Measurements from ENCODE around the gene EXOSC6.
A peak's percentile ranks its signal among the peaks of the same experiment; 100 is the strongest.
"Not testable (repeated sequence)": the region's sequence is repeated elsewhere in the genome, so short reads cannot be mapped to it uniquely, and the experiment has no call there.

The EXOSC6 gene

DNA sequence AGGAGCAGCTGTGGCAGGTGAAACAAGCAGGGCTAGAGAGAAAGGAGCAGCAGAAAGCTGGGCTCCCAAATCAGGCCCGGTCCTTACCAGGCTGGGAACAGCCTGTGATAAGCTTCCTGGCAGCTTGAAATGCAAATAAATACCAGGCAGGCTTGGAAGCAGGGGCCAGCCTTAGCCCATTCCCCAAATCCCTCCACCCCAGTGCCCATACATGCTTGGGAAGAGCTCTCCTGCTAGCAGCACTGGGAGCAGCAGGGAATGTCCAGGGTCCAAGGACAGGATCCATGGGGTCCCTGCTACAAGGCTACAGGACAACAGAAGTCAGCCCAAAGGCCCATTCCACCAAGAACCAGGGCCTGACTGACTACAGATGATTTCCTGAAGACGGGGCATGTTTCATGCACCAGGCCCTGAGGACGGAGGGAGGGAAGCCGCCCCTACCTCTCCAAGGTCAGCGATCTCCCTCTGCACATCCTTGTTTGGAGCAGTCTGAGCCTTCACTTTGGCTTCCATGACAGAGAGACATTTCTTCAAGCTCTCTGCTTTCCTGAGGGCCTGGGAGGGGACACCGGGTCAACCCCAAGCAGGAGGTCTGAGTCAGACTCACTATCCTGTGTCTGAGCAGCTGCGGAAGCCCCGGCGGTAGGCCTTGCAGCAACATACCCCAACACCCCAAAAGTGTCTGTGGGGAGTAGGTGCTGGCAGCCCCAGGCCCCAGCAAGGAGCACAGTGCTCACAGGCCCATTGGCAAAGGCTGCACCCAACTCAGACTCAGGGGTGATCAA is 2.6 kb upstream of the EXOSC6 start:
- DNase-seq: no peak

DNA sequence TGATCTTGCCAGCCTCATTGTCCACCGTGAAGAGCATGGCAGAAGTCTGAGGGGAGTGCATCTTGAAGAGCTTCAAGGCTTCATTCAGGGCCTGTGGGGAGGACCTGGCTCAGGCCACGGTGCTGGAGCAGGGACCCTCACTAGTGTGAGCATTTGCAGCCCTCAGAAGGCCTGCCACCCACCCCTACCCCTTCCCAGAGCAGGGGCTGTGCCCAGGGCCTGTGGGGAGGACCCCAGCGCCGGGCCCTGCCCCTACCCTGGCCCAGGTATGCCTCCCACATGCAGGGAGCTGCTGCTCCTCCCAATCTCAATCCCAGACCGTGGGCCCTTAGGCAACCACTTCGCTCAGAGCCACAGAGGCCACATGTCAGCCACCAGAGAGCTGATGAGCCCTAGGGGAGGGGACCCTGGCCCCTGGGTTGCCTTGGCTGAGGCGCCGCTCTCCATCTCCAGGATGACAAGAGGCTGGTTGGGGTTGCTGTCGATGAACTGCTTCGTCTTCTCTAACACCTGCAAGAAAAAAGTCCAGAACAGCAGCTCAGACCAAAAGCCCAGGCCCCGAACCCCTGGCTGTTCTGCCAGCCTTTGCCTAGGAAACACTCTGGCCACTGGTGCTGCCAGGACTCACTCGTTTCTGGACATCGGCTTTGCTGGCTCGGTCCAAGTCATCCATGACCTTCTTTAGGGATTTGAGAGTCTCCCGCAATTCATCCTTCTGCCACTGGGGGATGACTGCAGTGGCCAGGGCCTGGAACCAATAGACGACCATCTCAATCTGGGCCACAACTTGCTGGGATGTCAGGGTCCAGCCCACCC is 1.8 kb upstream of the EXOSC6 start:
- DNase-seq: peak in 4 of 6 experiments; percentile 5 to 8 (median 8)

DNA sequence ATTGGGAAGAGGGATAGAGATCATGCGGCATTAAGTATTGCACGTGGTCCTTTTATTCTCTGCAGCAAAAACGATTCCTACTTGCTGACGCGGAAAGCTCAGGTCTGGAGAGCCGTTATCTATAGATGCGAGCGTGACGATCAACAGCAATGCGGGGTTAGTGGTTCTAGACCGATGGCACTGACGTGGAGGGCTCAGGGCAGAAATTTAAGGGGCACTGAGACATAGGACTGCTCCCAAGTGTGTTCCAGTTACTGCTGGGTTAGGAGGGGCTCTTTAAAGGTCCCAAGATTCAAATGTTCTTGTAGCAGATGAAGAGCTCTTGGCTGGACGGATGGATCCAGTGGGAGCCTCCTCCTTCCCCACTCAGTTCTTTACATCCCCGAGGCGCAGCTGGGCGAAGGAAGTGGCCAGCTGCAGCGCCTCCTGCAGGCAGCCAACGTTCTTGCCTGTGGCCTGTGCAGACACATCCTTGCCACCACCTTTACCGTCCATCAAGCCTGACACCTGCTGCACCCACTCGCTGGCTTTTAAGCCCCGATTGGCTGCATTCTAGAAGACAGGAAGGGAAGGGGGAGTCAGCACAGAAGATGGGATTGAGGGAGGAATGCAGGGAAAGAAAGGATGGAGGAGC is 732 bp upstream of the EXOSC6 start:
- no peak for DNase-seq

DNA sequence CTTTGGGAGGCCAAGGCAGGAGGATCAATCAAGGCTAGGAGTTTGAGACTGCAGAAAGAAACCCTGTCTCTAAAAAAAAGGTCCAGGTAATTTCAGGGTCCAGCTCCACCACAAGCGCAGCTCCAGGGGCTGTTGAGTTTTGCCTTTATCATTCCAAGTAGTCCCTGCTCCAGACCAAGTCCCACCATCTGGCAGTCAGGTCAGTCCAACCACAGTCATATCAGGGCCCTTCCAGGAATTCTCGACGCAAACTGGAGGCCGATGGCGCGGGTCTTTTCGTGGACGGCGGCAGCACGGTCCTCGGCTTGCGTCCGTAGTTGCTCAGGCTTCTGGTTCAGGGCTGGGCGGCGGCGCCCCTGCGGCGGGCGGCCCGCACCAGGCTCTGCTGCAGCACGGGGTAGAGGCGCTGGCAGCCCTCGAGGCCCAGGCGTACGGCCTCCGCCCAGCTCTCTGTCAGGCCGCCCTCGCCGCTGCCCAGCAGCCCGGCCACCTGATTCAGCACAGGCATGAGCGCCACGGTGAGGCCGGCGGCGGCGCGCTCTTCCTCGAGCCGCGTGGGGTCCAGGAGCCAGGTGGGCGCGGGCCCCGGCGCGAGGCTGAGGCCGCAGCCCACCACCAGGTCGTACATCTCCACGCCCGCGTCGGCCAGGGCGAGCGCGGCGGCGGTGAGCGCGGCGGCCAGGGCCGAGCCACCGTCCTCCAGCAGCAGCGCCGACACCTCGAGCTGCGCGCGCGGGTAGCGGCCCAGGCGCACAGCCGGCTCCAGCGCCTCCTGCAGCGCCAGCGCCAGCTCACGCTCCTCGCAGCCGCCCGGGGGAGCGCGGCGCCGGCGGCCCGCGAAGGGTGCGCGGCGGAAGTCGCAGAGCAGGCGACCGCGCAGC is 752 bp downstream of the EXOSC6 start:
- peak in 3 of 6 experiments; percentile 38 to 59 (median 41) for DNase-seq

DNA sequence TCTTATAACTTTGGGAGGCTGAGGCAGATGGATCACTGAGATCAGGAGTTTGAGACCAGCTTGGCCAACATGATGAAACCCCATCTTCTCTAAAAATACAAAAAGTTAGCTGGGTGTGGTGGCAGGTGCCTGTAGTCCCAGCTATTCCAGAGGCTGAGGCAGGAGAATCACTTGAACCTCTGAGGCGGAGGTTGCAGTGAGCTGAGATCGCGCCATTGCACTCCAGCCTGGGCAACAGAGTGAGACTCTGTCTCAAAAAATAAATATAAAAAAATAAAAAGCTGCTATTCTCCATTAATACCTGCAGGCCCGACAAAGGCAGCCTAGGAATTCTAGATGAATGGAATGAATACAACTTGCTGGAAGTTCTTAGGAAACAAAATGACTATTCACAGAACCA is 2.0 kb downstream of the EXOSC6 start:
- DNase-seq: not testable (repeated sequence)

DNA sequence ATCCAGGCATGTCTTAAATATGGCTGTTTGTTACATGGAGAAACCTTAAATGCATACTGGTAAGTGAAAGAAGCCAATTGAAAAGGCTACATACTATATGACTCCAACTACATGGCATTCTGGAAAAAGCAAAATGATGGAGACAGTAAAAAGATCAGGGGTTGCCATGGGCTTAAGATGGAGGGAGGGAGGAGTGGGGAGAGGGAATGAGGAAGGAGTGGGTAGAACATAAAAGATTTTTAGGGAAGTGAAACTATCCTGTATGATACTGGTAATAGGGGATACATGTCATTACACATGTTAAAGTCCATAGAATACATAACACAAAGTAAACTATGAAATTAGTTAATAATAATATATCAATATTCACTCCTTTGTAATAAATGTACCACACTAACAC is 13.0 kb downstream of the EXOSC6 start:
- not testable (repeated sequence) for DNase-seq

DNA sequence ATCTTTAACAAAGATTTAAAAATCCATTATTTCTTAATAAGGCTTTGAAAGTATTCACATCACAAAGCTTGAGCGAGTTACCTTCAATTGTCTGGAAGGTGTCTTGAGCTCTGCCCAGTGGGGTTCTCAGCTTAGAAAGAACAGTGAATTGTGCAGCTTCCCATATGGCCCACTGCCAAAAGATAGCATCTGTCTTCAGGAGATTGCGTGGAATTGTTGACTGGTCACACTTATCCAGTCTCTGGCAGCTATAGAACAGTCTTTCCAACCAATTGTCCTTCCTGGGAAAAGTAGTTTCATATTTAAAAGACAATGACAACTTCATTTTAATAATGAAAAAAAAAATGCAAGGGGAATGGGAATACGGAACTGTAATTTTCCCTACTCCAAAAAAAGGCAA is 19.9 kb downstream of the EXOSC6 start:
- DNase-seq: not testable (repeated sequence)

DNA sequence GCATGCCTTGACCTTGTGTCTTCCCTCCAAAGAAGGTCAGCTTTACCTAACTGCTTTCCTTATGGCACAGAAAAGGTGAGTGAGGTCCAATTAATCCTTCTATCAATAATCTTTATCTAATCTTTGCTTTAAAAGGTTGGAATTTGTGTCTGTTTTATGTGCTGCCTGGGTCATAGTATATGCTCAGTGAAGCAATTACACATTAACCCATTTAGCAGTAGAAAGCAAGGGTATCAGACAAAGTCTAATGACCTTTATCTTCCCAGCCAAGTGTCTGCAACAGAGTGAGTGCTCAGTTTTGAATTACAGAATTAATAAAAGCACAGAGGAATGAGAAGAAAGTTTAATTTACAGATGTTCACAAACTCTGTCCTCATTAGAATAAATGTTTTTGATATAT is 25.7 kb downstream of the EXOSC6 start:
- DNase-seq: not testable (repeated sequence)

DNA sequence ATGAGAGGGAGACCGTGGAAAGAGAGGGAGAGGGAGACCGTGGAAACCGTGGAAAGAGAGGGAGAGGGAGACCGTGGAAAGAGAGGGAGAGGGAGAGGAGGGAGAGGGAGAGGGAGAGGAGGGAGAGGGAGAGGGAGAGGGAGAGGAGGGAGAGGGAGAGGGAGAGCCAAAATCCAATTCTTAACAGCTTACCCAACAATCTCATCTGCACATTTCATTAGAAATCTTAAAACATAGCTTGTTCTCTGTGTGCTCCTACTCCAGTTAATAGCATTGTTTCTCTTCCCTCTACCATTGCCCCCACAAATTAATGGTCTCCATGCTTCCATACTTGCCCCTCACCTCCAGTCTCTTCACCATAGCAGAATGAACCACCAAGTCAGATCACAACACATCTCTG is 26.3 kb downstream of the EXOSC6 start:
- not testable (repeated sequence) for DNase-seq

DNA sequence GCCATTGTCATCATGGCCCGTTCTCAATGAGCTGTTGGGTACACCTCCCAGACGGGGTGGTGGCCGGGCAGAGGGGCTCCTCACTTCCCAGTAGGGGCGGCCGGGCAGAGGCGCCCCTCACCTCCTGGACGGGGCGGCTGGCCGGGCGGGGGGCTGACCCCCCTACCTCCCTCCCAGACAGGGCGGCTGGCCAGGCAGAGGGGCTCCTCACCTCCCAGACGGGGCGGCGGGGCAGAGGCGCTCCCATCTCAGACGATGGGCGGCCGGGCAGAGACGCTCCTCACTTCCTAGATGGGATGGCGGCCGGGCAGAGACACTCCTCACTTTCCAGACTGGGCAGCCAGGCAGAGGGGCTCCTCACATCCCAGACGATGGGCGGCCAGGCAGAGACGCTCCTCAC is 27.1 kb downstream of the EXOSC6 start:
- DNase-seq: not testable (repeated sequence)

DNA sequence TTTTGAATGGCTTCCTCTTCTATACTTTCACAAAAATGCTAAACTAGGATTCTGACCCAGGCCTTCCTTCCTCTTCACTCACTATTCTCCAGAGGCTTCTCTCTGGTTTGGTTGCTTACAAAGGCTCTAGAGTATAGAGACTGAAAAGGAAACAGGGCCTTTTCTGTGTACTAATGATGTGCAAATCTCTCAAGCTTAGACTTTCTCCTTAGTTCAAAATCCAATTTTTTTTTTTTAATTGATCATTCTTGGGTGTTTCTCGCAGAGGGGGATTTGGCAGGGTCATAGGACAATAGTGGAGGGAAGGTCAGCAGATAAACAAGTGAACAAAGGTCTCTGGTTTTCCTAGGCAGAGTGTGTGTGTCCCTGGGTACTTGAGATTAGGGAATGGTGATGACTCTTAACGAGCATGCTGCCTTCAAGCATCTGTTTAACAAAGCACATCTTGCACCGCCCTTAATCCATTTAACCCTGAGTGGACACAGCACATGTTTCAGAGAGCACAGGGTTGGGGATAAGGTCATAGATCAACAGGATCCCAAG is 27.7 kb downstream of the EXOSC6 start:
- DNase-seq: not testable (repeated sequence)

DNA sequence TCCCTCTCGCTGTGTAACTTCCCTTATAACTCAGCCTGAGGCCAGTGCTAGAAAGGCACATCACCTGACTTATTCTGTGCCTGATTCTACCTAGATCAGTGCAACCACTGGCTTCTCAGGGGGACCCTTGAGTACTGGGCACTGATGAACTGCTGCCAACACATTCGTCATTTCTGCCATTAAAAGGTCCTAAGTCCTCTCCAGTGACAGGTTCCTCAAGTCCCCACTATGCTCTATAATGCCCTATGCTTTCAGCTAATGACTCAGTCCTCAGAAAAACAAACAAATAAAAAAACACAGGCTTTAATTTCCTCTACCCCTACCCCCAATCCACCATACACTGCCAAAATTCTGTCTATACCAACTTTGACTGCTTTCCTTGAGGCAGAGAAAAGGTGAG is 28.5 kb downstream of the EXOSC6 start:
- not testable (repeated sequence) for DNase-seq

DNA sequence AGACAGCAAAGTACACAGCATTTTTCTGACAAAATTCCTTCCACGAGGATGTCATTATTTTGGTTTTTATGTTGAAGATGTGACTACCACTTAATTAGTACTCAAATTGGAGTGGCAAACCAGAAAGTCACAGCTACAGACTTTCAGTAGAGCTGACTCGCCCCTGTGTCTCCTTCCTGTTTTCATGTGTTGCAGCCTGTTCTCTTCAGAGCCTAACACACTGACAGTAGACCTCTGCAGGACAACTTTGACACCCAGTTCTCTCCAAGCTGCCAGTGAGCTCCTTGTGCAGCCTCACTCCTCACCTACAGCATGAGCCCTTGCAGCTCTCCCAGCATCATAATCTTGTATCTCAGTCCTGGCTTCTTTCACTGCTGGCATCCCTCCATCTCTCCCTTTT is 29.2 kb downstream of the EXOSC6 start:
- DNase-seq: not testable (repeated sequence)

DNA sequence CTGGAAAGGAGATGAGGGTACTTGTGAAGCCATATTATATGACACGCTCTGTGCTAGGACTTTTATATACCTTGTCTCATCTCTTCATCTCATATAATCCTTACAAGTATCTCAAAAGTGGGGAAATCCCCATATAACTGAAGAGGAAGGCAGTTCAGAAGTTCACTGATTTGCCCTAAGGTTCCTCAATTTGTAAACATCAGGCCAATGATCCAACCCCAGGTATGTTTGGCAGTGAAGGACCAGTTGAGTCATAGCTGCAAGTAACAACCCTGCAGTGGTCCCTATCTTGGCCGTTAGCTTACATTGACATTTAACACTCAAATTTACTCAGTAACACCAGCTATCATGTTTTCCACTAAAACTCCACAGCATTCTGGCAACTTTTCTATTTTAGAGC is 33.2 kb downstream of the EXOSC6 start:
- DNase-seq: not testable (repeated sequence)

DNA sequence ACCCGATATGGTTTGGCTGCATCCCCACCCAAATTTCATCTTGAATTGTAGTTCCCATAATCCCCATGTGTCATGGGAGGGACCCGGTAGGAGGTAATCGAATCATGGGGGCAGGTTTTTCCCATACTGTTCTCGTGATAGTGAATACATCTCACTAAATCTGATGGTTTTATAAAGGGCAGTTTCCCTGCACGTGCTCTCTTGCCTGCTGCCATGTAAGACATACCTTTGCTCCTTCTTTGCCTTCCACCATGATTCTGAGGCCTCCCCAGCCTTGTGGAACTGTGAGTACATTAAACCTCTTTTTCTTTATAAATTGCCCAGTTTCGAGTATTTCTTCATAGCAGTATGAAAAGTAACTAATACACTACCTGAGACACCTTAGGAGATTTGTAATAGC is 45.4 kb downstream of the EXOSC6 start:
- DNase-seq: not testable (repeated sequence)

DNA sequence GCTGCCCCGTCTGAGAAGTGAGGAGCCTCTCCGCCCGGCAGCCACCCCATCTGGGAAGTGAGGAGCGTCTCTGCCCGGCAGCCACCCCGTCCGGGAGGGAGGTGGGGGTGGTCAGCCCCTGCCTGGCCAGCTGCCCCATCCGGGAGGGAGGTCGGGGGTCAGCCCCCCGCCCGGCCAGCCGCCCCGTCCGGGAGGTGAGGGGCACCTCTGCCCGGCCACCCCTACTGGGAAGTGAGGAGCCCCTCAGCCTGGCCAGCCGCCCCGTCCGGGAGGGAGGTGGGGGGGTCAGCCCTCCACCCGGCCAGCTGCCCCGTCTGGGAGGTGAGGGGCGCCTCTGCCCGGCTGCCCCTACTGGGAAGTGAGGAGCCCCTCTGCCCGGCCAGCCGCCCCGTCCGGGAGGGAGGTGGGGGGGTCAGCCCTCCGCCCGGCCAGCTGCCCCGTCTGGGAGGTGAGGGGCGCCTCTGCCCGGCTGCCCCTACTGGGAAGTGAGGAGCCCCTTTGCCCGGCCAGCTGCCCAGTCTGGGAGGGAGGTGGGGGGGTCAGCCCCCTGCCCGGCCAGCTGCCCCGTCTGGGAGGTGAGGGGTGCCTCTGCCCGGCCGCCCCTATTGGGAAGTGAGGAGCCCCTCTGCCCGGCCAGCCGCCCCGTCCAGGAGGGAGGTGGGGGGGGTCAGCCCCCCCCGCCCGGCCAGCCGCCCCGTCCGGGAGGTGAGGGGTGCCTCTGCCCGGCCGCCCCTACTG is 46.9 kb downstream of the EXOSC6 start:
- not testable (repeated sequence) for DNase-seq

DNA sequence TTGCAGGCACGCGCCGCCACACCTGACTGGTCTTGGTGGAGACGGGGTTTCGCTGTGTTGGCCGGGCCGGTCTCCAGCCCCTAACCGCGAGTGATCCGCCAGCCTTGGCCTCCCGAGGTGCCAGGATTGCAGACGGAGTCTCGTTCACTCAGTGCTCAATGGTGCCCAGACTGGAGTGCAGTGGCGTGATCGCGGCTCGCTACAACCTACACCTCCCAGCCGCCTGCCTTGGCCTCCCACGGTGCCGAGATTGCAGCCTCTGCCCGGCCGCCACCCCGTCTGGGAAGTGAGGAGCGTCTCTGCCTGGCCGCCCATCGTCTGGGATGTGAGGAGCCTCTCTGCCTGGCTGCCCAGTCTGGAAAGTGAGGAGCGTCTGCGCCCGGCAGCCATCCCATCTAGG is 47.7 kb downstream of the EXOSC6 start:
- not testable (repeated sequence) for DNase-seq

DNA sequence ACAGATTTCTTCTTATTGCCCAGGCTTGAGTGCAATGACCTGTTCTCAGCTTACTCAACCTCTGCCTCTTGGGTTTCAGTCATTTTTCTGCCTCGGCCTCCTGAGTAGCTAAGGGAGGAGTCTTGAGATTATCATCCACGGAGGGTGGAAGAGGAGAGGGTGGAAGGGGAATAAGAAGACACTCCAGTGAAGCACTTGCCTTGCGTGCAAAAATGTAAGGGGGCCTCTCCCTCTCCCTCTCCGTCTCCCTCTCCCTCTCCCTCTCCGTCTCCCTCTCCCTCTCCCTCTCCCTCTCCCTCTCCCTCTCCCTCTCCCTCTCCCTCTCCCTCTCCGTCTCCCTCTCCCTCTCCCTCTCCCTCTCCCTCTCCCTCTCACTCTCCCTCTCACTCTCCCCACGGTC is 48.2 kb downstream of the EXOSC6 start:
- not testable (repeated sequence) for DNase-seq

DNA sequence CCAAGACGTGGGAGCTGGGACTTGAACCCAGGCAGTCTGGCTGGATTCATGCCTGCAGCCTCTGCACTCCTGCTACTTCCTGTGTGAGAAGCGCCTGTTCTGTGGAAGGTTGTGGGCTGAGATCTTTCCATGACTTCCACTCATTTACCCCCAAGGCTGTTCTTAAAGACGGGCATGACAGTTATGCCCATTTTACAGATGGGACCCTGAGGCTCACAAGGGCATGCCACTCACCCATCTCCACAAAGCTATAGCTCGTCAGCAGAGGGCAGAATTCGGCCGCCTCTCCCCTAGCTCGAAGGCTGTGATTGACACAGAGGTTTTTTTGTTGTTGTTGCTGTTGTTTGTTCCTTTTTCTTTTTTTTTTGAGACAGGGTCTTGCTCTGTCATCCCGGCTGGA is 51.7 kb downstream of the EXOSC6 start:
- not testable (repeated sequence) for DNase-seq

DNA sequence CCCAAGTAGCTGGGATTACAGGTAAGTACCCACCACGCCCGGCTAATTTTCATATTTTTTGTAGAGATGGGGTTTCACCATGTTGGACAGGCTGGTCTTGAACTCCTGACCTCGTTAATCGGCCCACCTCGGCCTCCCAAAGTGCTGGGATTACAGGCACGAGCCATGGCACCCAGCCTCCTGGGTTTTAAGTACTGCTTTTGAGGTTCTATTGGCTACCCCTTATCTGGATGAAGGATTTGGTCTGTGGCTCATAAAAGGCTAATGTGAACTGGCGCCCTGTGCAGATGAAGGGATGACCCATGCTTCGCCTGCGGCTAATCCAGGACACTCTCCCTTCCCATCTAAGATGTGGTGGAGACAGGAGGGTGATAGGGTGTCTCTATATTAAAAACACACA is 52.6 kb downstream of the EXOSC6 start:
- not testable (repeated sequence) for DNase-seq

DNA sequence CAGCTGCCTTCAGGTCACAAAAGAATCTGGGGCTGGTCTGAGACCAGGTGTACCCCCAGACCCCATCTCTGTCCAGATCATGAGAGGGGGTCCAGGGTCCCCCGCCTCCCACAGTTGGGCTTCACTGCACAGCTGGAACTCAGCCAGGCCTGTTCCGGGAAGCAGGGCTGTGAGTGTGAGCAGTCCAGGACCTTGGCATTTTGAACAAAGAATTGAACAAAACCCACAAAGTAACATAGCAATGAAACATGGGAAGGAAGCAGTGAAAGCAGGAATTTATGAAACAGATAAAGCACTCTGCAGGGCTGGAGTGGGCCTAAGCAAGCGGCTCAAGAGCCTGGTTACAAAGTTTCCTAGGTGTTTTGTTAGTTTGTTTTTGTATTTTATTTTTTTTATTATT is 53.1 kb downstream of the EXOSC6 start:
- not testable (repeated sequence) for DNase-seq
